ENCODE data around the gene NONO. TPM values are rescaled to one million over a fixed set of nuclear protein-coding genes. Genes with fewer than 3 reads are reported as not detected.

The NONO gene
- 100 to 1,000 TPM; 539 to 564 TPM for total RNA-seq

GRCh38 chrX:71283403-71284143, at the start of gene NONO:
TSS of gene NONO (plus strand) at chrX:71283635. CDS start at chrX:71290638, 7,003 bp downstream.
- peaks cover 4 to 13% of the 10 kb centered on the region in 2 donors for H3K36me3 Mint-ChIP-seq (ENCODE audit: insufficient read depth in 2 of 2)
- H3K4me3 Mint-ChIP-seq = peak within 1 kb of the TSS; percentile 95 to 99
- H3K9me3 Mint-ChIP-seq = no peaks in the 10 kb centered on the region
- H3K27me3 Mint-ChIP-seq (ENCODE audit: low read depth) = peaks cover 5% of the 10 kb centered on the region
- peak within 1 kb of the TSS; percentile 100 for H3K27ac Mint-ChIP-seq
- H3K4me1 Mint-ChIP-seq (ENCODE audit: low read depth) = peaks cover 16% of the 10 kb centered on the region
- ATAC-seq (replicated peaks in 1 of 2) (peak; percentile 75 to 84), DNase-seq (peak; percentile 88 to 90)

GRCh38 chrX:71235482-71235881, 48.0 kb upstream of the NONO start:
- no peaks in the 10 kb centered on the region for H3K9me3 Mint-ChIP-seq
- no peak overlapping the region for H3K27ac Mint-ChIP-seq
- peaks cover 12% of the 10 kb centered on the region for H3K27me3 Mint-ChIP-seq (ENCODE audit: low read depth)
- ATAC-seq (replicated peaks in 1 of 2) = no peak
- H3K36me3 Mint-ChIP-seq (ENCODE audit: insufficient read depth in 2 of 2) = peaks cover 2 to 6% of the 10 kb centered on the region in 2 donors
- no peak for DNase-seq
- H3K4me1 Mint-ChIP-seq (ENCODE audit: low read depth) = no peaks in the 10 kb centered on the region
- H3K4me3 Mint-ChIP-seq = no peak overlapping the region

- Mint-ChIP-seq H3K27me3 (ENCODE audit: low read depth) (peaks cover 12% of the 10 kb centered on the region), H3K36me3 (ENCODE audit: insufficient read depth in 2 of 2) (peaks cover 5 to 9% of the 10 kb centered on the region in 2 donors), H3K27ac (no peak overlapping the region), H3K4me3 (no peak overlapping the region), H3K9me3 (no peaks in the 10 kb centered on the region), H3K4me1 (ENCODE audit: low read depth) (no peaks in the 10 kb centered on the region)
- no peak for DNase-seq
- no peak for ATAC-seq (replicated peaks in 1 of 2)
Observed at GRCh38 chrX:71236836-71237235, 46.6 kb upstream of the NONO start.

GRCh38 chrX:71239781-71240180, 43.7 kb upstream of the NONO start:
- no peak for ATAC-seq (replicated peaks in 1 of 2)
- no peak overlapping the region for H3K4me3 Mint-ChIP-seq
- H3K27me3 Mint-ChIP-seq (ENCODE audit: low read depth) = peaks cover 19% of the 10 kb centered on the region
- no peaks in the 10 kb centered on the region for H3K9me3 Mint-ChIP-seq
- H3K36me3 Mint-ChIP-seq (ENCODE audit: insufficient read depth in 2 of 2) = peaks cover 9 to 12% of the 10 kb centered on the region in 2 donors
- no peaks in the 10 kb centered on the region for H3K4me1 Mint-ChIP-seq (ENCODE audit: low read depth)
- H3K27ac Mint-ChIP-seq = no peak overlapping the region
- no peak for DNase-seq

- Mint-ChIP-seq H3K4me3 (no peak overlapping the region), H3K27ac (no peak overlapping the region), H3K9me3 (no peaks in the 10 kb centered on the region), H3K27me3 (ENCODE audit: low read depth) (peaks cover 23% of the 10 kb centered on the region), H3K4me1 (ENCODE audit: low read depth) (no peaks in the 10 kb centered on the region), H3K36me3 (ENCODE audit: insufficient read depth in 2 of 2) (peaks cover 12 to 18% of the 10 kb centered on the region in 2 donors)
- no peak for DNase-seq
- no peak for ATAC-seq (replicated peaks in 1 of 2)
Observed at GRCh38 chrX:71241301-71241700, 42.1 kb upstream of the NONO start.

- Mint-ChIP-seq H3K9me3 (no peaks in the 10 kb centered on the region), H3K27me3 (ENCODE audit: low read depth) (peaks cover 11% of the 10 kb centered on the region), H3K27ac (no peak overlapping the region), H3K4me3 (no peak overlapping the region), H3K4me1 (ENCODE audit: low read depth) (no peaks in the 10 kb centered on the region), H3K36me3 (ENCODE audit: insufficient read depth in 2 of 2) (peaks cover 16 to 23% of the 10 kb centered on the region in 2 donors)
- DNase-seq = no peak
- ATAC-seq (replicated peaks in 1 of 2) = no peak
Observed at GRCh38 chrX:71244359-71245128, 38.9 kb upstream of the NONO start.

GRCh38 chrX:71245159-71245558, 38.3 kb upstream of the NONO start:
- ATAC-seq (replicated peaks in 1 of 2) = no peak
- Mint-ChIP-seq H3K4me3 (no peak overlapping the region), H3K4me1 (ENCODE audit: low read depth) (peaks cover 3% of the 10 kb centered on the region), H3K27ac (peak overlapping the region; percentile 6), H3K9me3 (no peaks in the 10 kb centered on the region), H3K27me3 (ENCODE audit: low read depth) (peaks cover 11% of the 10 kb centered on the region), H3K36me3 (ENCODE audit: insufficient read depth in 2 of 2) (peaks cover 17 to 21% of the 10 kb centered on the region in 2 donors)
- DNase-seq = no peak

- Mint-ChIP-seq H3K4me3 (peak overlapping the region in 1 of 2 donors; percentile 96), H3K9me3 (no peaks in the 10 kb centered on the region), H3K27me3 (ENCODE audit: low read depth) (no peaks in the 10 kb centered on the region), H3K4me1 (ENCODE audit: low read depth) (peaks cover 38% of the 10 kb centered on the region), H3K36me3 (ENCODE audit: insufficient read depth in 2 of 2) (peaks cover 8 to 9% of the 10 kb centered on the region in 2 donors), H3K27ac (no peak overlapping the region)
- ATAC-seq (replicated peaks in 1 of 2) (no peak), DNase-seq (no peak)
Observed at GRCh38 chrX:71250841-71251240, 32.6 kb upstream of the NONO start.

- Mint-ChIP-seq H3K36me3 (ENCODE audit: insufficient read depth in 2 of 2) (peaks cover 6 to 8% of the 10 kb centered on the region in 2 donors), H3K9me3 (no peaks in the 10 kb centered on the region), H3K27ac (peak overlapping the region; percentile 75), H3K27me3 (ENCODE audit: low read depth) (no peaks in the 10 kb centered on the region), H3K4me3 (peak overlapping the region; percentile 87 to 96), H3K4me1 (ENCODE audit: low read depth) (peaks cover 39% of the 10 kb centered on the region)
- ATAC-seq (replicated peaks in 1 of 2) = no peak
- peak; percentile 3 to 11 for DNase-seq
Observed at GRCh38 chrX:71251466-71251973, 31.9 kb upstream of the NONO start.

- H3K9me3 Mint-ChIP-seq = no peaks in the 10 kb centered on the region
- peaks cover 4 to 7% of the 10 kb centered on the region in 2 donors for H3K36me3 Mint-ChIP-seq (ENCODE audit: insufficient read depth in 2 of 2)
- H3K4me1 Mint-ChIP-seq (ENCODE audit: low read depth) = peaks cover 39% of the 10 kb centered on the region
- H3K27me3 Mint-ChIP-seq (ENCODE audit: low read depth) = no peaks in the 10 kb centered on the region
- ATAC-seq (replicated peaks in 1 of 2) (no peak), DNase-seq (no peak)
- peak overlapping the region; percentile 75 for H3K27ac Mint-ChIP-seq
- peak overlapping the region; percentile 87 to 96 for H3K4me3 Mint-ChIP-seq
Observed at GRCh38 chrX:71252221-71252620, 31.2 kb upstream of the NONO start.

GRCh38 chrX:71253253-71254091, 30.0 kb upstream of the NONO start:
- peak; percentile 55 to 60 for DNase-seq
- peaks cover 39% of the 10 kb centered on the region for H3K4me1 Mint-ChIP-seq (ENCODE audit: low read depth)

GRCh38 chrX:71254092-71254963, 29.1 kb upstream of the NONO start, which contains the start of gene ZMYM3:
TSS of gene ZMYM3 (minus strand) at chrX:71254140. CDS start at chrX:71253255, 885 bp downstream.
- DNase-seq (peak; percentile 82 to 86), ATAC-seq (replicated peaks in 1 of 2) (peak; percentile 91 to 92)
- no peaks in the 10 kb centered on the region for H3K9me3 Mint-ChIP-seq
- H3K4me3 Mint-ChIP-seq = peak within 1 kb of the TSS; percentile 87 to 96
- H3K27ac Mint-ChIP-seq = peak within 1 kb of the TSS; percentile 87
- H3K27me3 Mint-ChIP-seq (ENCODE audit: low read depth) = no peaks in the 10 kb centered on the region
- peaks cover 39% of the 10 kb centered on the region for H3K4me1 Mint-ChIP-seq (ENCODE audit: low read depth)
- peaks cover 3 to 5% of the 10 kb centered on the region in 2 donors for H3K36me3 Mint-ChIP-seq (ENCODE audit: insufficient read depth in 2 of 2)

More at GRCh38 chrX:71253253-71254091, 30.0 kb upstream of the NONO start:
- Mint-ChIP-seq H3K36me3 (ENCODE audit: insufficient read depth in 2 of 2) (peaks cover 3 to 7% of the 10 kb centered on the region in 2 donors), H3K27ac (peak overlapping the region; percentile 66), H3K4me3 (peak overlapping the region; percentile 87 to 96), H3K9me3 (no peaks in the 10 kb centered on the region), H3K27me3 (ENCODE audit: low read depth) (no peaks in the 10 kb centered on the region)
- no peak for ATAC-seq (replicated peaks in 1 of 2)

All from activated T-cell treated with anti-CD3 and anti-CD28 coated beads, Interleukin-2, amount 50 U/mL, for 72 hours (primary cell).